ENCODE data around the gene SDSL.
A peak's percentile ranks its signal among the peaks of the same experiment; 100 is the strongest.

SDSL gene

DNA sequence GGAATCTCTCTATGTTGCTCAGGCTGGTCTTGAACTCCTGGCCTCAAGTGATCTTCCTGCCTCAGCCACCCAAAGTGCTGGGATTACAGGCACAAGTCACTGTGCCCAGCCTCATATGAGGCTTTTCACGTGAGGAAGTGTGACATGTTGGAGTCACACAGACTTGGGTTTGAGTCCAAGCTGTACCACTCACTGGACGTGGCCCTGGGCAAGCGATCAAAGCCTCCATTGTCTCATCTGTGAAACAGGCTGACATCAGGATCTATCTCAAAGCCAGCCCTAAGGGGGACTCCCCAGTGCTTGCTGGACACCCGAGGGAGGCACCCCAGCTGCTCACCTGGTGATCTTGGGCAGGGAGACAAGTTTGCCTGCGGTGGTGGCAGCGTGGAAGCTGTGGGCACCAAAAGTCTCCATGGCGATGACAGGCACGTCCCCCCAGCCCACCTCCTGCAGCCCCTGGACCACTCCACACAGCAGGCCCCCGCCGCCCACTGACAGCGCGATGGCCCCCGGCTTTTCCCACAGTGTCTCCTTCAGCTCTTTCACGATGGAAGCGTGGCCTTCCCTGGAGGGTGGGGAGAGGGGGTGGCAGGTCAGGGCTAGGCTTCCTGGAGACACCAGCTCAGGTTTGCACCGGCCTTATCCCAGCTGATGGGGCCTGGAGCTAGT is 25.2 kb upstream of the SDSL start:
- no peak for DNase-seq

DNA sequence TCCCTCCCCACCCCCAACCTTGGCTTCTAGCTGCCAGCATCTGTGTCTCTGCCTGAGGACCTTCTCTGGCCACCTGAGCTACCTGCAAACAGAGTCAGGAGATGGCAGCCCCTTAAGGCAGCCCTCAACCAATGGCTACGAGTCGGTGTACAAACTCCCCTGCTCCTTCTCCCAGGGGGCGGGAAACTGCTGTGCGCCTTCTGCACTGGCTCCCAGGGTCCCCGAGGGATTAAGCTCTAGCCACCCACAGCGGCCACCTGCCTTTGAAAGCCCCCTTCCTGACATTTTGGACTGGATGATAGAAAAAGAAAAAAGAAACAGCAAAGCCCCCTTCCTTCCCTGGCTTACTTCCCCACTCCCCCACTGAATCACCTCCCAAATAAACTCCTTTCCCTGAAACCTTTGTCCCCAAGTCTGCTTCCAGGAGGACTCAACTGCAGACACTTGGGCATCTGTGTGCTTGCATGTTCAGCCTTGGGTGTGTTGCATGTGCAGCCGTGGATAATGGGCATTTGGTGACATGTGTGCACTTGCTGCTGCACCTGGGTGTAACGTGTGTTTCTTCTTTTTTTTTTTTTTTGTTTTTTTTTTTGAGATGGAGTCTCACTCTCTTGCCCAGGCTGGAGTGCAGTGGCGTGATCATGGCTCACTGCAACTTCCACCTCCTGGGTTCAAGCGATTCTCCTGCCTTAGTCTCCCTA is 24.5 kb upstream of the SDSL start:
- DNase-seq = no peak

DNA sequence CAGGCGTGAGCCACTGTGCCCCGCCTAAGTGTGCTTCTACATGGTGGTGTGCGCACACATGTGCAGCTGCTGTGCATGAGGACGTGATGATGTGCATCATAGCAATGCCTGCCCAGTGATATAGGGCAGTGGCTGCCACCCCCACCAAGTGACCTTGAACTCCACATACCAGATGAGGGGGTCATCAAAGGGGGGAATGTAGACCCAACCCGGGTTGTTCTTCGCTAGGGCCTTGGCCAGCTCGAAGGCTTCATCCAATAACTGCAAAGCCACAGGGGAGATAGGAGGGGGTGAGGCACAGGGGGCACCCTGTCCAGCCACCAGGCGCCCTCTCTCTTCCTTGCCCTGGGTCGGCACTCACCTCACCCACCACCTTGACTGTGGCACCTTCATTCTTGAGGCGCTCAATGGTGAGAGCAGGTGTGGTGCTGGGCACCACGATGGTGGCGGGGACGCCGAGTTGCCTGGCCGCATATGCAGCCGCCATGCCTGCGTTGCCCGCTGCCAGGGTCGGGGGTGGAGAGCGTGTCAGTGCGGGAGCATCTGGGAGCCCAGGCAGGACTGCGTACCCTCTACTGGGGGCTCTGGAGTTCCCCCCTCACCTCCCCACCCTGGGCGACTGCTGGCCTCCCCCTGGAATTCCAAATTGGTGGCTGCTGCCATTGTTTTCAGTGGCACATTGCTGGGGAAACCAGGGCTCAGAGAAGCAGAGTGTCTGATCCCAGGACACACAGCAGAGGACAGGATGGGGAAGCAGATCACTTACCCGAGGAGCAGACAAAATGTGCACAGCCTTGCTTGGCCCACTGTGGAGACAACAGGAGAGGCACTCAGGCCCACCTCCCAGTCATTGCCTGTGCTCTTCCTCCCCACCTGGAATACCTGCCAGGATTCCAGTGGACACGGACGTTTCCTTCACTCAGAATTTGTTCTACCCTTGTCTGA is 23.6 kb upstream of the SDSL start:
- DNase-seq = no peak

DNA sequence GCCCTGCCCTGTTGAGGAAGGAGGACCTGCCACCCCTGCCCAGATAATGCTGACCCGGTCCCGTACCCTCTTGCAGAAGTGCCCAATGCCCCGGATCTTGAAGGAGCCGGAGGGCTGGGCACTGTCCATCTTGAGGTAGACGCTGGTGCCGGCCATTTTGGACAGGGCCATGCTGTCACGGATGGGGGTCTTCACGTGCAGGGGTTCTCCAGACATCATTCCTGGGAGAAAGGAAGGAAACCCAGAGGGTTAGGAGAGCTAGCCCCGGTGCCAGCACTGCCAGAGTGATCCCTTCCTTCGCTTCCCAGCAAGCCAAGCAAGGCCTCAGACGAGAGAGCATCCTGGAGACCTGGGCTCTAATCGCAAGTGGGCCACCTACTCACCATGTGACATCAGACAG is 22.7 kb upstream of the SDSL start:
- no peak for DNase-seq

DNA sequence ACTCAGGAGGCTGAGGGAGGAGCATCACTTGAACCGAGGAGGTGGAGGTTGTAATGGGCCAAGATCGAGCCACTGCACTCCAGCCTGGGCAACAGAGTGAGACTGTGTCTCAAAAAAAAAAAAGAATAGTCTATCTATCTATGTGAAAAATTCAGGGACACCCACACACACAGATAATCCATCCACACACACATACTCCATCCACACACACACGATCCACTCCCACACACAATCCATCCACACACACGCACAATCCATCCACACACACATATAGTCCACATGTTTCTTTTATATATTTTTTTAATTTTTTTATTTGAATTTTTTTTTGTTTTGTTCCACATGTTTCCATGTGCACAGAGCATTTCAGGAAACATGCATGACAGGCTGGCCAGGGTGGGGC is 21.8 kb upstream of the SDSL start:
- no peak for DNase-seq

DNA sequence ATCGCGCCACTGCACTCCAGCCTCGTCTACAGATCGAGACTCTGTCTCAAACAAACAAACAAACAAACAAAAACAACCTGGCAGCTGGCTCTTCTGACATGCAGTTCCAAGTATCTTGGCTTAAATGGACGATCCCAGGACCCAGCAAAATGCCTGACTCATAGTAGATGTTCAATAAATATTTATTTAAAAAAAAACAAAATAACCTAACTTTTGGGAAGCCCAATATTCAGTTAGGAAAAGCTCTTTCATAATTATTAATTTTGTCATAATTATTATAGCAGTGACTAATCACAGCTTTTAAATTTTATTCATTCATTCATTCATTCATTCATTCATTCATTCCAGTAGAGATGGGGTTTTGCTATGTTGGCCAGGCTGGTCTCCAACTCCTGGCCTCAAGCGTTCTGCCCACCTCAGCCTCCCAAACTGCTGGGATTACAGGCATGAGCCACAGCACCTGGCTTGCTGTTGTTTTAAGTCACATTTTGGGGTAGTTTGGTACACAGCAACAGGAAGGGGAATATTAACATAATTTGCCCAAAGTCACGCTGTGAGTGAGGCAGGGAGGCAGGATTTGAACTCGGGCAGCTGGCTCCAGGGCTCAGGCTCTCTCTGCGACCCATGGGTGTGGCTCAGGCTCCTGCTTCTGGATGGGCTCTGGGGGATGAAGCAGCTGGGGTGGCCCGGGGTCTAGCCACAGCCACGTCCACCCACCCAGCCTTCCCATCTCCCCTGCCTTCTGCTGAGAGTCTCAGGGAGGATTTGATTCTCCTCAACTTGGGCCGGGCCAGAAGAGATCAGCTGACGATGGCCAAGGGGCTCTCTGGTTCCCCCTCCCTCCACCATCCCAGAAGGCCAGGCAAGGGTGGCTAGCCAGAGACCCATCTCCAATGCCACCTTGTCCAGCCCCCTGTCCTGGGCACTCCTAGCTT is 20.8 kb upstream of the SDSL start:
- no peak for DNase-seq

DNA sequence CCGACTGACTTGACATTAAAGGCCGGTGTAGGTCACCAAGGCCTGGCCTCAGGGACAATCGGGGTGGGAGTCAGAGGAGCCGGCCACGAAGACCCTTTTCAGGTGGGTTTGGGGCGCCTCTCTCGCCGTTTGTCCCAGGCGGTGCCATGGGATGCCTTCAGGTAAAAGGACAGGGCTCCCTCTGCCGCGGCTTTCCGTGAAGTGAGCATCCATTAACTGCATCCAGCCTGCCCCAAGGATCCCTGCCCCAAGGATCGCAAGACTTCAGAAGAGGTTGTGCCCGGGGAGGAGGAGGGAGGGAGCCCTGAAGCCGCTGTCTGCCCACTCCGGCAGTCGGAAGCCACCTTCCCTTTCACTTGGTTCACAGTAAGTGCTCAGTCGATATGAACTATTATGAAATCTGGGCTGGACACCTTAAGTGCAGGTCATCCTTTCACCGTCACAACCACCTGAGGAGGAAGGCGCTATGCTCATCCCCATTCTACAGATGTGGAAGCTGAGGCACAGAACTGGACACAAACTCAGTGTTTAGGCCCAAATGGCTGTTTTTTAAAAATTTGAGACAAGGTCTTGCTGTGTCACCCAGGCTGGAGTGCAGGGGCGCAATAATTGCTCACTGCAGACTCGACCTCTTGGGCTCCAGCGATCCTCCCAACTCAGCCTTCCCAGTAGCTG is 19.5 kb upstream of the SDSL start:
- DNase-seq = no peak

DNA sequence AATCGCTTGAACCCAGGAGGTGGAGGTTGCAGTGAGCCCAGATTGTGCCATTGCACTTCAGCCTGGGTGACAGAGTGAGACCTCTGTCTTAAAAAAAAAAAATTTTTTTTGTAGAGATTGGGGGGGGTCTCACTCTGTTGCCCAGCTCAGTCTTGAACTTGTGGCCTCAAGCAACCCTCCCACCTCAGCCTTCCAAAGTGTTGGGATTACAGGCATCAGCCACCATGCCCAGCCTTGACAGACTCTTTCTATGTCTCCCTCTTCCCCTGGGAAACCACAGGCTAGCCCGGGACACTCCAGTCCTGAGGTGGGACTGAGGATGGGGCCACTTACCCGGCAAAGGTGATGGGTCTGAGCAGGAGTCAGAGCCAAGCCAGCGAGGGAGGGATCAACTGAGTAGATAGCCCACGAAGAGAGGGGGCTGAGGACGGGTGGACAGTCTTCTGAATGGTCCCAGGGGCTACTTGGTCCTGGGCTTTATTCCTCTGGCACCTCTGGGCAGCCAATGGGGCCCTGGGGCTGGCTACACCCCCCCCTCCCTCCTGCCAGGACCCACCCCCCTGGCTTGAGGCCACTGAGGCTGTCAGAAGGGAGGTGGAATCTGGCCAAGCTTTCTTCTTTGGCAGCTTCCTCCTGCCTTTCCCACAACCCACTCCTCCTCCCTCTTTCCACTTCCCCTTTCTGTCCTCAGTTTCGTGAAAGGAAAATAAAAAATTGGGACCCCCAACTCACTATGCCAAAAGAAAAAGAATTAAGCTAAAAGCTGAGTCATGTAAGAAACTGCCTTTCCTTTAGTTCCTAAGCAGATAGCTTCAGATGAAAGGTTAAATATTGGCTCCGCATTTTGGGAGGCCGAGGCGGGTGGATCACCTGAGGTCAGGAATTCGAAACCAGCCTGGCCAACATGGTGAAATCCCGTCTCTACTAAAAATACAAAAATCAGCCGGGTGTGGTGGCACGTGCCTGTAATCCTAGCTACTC is 18.5 kb upstream of the SDSL start, which contains the start of gene SDS:
Gene SDS, minus strand, starts transcription at position 453 of the 981 bp plus-strand sequence. CDS start 4,179 bp downstream, outside the sequence.
- DNase-seq = peak; percentile 64

DNA sequence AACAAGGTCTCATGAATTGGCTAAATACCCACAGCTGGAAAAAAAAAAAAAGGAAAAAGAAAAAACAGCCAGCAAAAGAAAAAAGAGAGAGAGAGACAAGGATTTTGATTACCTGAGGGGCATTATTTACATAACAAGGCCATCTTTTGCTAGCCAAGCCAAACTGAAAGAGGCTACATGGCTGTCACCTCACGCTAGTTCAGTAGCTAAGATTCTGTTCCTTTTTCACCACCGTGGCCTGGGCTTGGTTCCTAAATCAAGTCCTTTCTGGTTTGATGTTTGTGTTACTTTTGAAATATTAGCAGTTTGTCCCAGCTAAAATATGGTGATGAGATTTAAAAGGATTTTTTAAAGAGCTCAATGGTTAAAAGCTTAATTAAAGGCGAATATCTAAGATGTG is 16.5 kb upstream of the SDSL start:
- no peak for DNase-seq

DNA sequence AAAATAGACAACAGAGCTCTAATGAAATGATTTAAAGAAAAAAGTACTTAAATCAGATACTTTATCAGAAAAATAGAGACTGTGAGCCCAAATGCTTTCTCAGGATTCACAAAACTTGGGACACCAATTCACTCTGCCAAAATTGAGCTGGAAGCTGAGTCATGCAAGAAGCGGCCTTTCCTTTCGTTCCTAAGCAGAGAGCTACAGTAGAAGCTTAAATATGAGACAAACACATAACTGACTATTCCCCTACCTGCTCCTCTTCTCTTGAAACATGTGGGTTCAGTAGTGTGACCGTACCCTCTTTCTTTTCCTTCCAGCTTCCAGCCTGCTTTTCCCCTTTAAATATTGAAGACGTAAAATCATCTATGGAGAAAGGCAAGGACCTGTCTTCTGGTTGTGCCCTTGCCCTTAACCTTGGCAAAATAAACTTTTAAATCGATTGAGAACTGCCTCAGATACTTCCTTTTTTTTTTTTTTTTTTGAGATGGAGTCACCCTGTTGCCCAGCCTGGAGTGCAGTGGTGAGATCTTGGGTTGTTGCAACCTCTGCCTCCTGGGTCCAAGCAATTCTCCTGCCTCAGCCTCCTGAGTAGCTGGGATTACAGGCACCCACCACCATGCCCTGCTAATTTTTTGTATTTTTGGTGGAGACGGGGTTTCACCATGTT is 14.1 kb upstream of the SDSL start:
- DNase-seq = peak; percentile 25

DNA sequence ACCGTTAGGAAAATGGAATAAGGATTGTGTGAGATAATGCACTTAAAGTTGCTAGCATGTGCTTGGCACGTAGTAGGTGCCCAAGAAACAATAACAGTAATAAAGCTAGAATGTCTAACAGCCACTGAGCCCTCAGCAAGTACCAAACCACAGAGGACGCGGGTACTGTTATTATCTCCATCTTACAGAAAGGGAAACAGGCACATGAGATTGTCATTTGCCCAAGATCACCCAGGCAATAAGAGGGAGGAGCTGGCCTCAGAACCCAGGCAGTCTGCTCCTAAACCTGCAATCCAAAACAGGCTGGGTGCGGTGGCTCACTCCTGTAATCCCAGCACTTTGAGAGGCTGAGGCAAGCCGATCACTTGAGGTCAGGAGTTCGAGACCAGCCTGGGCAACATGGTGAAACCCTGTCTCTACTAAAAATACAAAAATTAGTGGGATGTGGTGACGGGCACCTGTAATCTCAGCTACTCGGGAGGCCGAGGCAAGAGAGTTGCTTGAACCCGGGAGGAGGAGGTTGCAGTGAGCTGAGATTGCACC is 13.4 kb upstream of the SDSL start:
- DNase-seq = peak; percentile 70

DNA sequence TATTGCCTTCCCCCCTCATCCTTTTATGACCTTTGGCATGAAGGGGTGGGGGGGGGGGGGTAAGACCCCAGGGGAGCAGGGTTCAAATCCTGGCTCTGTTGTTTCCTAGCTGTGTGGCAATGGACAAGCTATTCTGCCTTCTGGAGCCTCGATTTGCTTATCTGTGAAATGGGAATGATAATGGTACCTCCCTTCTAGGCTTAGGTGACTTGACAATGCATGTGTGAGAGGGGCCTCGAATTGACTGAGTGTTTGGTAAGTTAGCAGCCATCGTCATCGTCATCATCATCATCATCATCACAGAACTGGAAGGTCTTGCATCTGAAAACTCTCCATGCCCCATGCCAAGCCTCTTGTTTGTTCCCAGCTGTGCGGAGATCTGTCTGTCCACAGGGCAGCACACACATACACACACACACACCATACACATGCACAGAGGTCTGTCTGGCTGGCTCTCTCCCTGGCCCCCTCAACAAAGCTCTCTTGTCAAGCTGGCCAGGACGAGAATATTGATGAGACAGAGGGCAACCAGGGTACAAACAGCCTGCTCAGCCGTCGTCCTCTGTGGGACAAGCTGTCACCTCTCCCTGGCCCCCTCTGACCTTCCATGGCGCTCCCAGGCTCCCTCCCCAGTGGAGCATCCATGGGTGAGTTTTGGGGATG is 12.6 kb upstream of the SDSL start:
- DNase-seq = no peak

DNA sequence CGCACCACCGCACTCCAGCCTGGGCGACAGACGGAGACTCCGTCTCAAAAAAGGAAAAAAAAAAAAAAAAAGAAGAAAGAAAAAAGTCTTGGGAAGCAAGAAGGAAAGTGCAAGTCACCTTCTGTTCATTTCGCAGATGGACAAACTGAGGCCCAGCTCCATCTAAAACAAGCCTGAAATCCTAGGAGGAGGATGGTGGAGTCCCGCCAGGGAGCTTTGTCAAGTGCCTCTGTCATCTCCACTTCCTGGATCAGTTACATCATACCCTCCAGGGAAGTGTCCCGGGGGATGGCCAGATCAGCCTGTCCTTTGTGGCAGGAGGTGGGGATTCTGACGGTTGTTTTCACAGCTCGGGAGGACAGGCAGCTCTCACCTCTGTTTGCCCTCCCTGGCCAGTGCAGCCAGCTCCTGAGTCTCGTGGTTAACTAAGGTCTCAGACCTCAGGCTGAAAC is 8.7 kb upstream of the SDSL start:
- DNase-seq = no peak

DNA sequence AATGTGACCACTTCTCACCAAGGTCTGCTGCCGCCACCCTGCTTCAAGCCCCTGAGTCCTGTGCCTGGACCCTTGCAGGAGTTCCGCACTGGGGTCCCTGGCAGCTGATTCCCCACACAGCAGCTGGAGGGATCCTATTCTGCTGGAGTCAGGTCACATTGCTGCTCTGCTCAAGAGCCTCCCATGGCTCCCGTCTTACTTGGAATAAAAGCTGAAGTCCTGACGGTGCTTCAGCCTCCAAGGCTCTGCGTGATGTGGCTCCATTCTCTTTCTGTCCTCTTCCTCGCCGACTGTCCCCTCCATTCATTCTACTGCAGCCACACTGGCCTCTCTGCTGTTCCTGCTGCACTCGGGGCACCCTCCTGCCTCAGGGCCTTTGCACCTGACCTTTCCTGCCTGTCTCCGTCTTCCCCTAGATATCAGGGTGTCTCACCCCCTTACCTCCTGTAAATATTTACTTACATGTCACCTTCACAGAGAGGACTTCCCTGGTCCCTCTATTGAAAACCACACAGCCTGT is 7.6 kb upstream of the SDSL start:
- no peak for DNase-seq

DNA sequence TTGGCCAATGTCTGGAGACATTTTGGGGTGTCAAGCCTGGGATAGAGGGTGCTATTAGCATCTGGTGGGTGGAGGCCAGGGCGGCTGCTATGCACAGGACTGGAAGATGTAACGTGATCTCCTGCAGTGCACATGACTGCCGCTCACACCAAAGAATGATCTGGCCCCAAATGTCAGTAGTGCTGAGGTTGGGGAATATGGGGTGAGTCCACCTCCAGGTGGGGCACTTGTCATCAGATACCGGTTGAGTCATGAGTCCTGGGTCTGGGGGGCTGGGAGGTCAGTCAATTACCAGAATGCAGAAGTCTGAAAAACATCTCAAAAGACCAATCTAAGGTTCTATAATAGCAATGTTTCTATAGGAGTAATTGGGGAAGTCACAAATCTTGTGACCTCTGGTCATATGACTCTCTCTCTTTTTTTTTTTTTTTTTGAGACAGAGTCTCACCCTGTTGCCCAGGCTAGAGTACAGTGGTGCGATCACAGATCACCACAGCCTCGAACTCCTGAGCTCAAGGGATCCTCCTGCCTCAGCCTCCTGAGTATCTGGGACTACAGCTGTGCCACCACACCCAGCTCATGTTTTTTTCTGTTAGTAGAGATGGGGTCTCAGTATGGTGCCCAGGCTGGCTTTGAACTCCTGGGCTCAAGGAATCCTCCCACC is 6.0 kb upstream of the SDSL start:
- peak; percentile 63 for DNase-seq

DNA sequence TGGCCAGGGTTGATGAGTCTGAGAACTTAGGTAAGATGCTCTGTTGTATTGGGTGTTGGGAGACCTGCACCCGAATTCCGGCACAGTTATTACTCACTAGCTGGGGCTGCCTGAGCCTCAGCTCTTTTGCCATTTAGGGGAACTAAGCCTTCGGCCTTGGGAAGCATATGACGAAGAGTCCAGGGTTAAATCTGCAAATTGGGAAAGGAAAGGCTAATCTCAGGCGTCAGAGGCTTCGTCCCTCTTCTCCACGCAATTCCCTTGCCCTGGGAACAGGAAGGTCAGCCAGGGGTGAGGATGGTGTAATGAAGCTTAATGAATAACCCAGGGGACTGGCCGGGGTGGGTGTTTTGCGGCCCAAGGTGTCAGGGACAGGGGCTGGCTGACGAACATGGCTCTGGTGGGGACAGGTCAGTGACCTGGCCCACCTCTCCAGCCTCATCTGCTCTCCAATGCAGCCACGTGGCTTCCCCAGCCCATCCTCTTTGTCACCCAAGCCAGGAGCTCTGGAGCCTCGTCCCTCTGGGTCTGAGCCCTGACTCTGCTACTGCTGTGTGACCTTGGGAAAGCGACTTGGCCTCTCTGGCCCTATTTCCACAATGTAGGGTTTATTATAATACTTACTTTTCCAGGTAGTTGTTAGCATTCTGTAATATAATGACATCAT is 3.8 kb upstream of the SDSL start:
- DNase-seq = no peak

DNA sequence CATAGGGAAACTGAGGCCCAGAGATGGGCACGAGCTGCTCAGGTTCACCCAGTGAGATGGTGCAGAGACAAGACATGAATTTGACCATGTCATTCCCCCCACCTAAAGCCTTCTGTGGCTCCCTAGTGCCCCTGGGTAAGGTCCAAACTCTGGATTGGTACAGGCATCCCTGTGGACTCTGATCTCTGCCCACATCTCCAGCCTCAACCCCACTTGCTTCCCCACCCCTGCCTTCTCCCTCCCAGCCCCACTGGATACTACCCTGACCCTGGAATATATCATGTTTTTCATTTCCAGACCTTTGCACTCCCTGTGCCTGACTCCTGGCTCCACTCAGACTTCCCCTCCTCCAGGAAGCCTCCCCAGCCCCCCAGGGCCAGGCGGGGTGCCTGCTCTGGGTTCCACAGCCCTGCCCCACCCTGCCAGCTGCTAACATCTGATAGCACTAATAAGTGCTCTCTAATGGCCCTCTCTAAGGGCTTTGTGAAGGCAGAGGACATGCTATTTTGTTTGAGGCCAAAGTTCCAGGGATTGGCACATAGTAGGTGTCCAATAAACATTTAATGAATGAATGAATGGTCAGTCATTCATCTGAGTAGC is 1.1 kb upstream of the SDSL start:
- peak; percentile 95 for DNase-seq
